Kidney glomerular epithelial cell (primary cell): ENCODE data around the gene CYTH2.
"Not testable (repeated sequence)": the region's sequence is repeated elsewhere in the genome, so short reads cannot be mapped to it uniquely, and the experiment has no call there.

Experiments used
- DNase-seq: peaks from one replicate; lab custom pipeline; 2025; lab: John Stamatoyannopoulos, UW

CYTH2 gene

GRCh38 chr19:48512504-48513288 lies 43.5 kb downstream of the CYTH2 start:
- DNase-seq = no peak

DNA sequence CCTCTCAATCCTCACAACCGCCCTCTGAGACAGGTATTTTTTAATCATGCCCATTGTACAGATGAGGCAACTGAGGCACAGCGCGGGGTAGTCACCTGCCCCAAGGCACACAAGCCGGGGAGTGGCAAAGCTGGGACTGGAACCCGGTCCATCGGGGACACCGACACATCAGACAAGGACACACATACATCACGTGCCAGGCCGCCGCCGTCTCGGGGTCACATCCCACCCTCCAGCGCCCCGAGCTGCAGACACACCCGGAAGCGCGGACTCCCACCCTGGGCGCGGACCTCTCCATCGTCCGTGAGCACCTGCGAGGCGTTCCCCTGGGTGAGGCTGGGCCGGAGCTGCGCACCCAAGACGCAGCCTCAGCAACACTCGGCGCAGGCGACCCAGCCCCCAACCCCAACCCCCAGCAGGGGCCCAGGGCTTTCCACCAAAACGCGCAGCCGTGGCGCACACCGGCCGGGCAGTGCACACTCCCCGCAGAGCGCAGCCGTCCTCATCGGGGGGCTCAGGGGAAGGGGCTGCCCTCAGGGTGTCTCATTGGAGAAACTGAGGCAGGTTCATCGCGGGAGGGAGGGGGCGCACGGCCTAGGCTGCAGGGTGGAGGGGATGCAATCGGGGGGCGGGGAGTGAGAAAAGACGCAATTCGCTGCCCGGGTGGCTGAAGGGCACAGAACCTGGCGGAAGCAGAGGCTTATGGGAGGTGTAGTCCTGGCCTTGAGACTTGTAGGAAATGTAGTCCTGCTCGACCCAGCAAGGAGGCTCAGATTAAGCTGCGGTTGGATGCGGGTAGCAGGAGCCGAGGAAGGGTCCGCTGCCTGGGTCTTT lies 44.3 kb downstream of the CYTH2 start:
- peak; percentile 55 for DNase-seq

- DNase-seq = no peak
Measured at GRCh38 chr19:48514123-48514458, 44.9 kb downstream of the CYTH2 start.

DNA sequence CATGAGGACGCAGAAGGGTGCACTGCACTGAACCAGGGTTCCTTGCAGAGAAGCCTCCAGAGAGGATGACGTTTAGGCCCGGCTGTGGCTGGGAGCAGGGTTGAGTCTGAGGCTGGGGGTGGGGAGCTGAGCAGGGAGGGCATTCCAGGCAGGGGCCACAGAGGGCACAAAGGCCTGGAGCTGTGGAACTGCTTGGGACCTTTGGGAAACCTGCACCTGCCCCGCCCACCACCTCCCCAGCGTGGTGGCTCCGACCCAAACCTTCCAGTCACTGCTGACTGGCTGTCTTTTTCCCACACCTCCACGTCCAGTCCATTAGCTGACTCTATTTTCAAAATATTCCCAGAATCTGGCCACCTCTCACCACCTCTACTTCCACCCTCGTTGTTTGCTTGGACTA lies 47.4 kb downstream of the CYTH2 start:
- DNase-seq = no peak

DNA sequence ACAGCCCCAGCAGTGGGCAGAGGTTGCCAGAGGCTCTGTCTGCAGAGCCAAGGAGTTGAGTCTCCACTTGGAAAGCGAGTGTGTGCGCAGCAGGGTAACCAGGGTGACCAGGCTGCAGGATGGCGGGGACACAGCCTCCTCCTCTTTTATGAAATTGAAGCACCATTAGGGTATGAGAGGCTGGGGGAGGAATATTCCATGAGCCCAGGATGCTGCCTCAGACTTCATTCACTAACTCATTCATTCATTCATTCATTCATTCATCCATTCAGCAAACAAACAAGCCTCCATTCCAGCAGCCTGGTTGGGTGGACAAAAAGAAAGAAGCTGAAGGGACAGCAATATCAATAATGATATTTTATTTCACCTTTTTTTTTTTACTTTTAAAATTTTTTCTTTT lies 49.0 kb downstream of the CYTH2 start:
- no peak for DNase-seq

- DNase-seq = not testable (repeated sequence)
Measured at GRCh38 chr19:48519426-48519825, 50.3 kb downstream of the CYTH2 start.

DNA sequence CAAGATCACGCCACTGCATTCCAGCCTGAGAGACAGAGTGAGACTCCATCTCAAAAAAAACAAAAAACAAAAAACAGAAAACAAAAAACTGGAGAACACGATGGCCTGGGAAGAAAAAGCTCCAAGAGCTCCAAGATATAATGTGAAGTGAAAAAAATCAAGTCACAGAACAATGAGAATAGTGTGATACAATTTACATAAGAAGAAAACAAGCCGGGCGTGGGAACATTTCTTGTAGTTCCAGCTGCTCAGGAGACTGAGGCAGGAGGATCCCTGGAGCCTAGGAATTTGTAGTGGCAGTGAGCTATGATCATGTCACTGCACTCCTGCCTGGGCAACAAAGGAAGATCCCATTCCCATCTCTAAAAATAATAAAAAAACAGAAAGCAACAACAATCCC lies 51.0 kb downstream of the CYTH2 start:
- no peak for DNase-seq

GRCh38 chr19:48524221-48524620 lies 55.1 kb downstream of the CYTH2 start:
- no peak for DNase-seq

- DNase-seq = no peak
Measured at GRCh38 chr19:48524732-48525131, 55.6 kb downstream of the CYTH2 start.

- no peak for DNase-seq
Measured at GRCh38 chr19:48529156-48529555, 60.0 kb downstream of the CYTH2 start.

DNA sequence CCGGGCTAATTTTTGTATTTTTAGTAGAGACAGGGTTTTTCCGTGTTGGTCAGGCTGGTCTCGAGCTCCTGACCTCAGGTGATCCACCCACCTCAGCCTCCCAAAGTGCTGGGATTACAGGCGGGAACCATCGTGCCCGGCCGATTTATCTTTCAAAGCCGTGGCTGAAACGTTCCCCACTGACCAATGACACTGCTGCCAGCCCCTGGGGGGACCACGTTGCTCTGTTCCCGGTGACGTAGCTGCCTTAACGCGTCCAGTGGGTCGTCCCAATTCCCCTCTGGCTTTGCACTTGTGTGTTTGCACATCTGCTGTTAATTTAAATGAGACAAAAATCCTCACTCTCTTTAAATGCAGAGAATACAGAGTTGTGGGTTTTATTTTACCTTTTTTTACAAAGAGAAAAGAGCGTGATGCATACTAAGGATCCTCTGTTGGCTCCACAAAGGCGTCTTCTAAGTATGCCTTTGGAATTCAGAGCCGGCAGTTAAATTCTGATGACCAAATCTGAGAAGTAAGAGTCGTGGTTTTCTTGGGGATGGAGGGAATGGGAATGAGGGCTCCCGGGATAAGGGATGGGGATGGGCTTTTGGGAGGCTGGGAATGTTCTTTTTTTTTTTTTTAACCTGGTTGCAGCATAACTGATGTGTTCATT lies 61.0 kb downstream of the CYTH2 start:
- DNase-seq = no peak

GRCh38 chr19:48530770-48531169 lies 61.6 kb downstream of the CYTH2 start:
- DNase-seq = no peak
